Trophoblast cell (in vitro differentiated cells and primary cell): ENCODE results near the gene PCDH10.

Source experiments
- DNase-seq, 2 donors: peaks; one replicate each; pipeline ENCODE4 v3.0.0-alpha.2; 2016
- H2AFZ ChIP-seq: 2 replicates; pipeline ENCODE4 v1.6.1; 2013; ENCODE audit warnings: low read length, moderate library complexity, mild to moderate bottlenecking; ENCODE audit not compliant: insufficient read depth, poor library complexity
- H2AK5ac ChIP-seq: 2 replicates; pipeline ENCODE4 v1.6.1; 2013; ENCODE audit warnings: mild to moderate bottlenecking, low read length
- H2BK120ac ChIP-seq: 2 replicates; pipeline ENCODE4 v1.6.1; 2013; ENCODE audit warnings: low read length, mild to moderate bottlenecking, moderate library complexity; ENCODE audit not compliant: insufficient read depth, poor library complexity
- H2BK12ac ChIP-seq: 2 replicates; pipeline ENCODE4 v1.6.1; 2013; ENCODE audit warnings: mild to moderate bottlenecking, low read length, moderate library complexity
- H2BK5ac ChIP-seq: 2 replicates; pipeline ENCODE4 v1.6.1; 2013; ENCODE audit warnings: low read length, low read depth, moderate library complexity, mild to moderate bottlenecking; ENCODE audit not compliant: poor library complexity
- H3K14ac ChIP-seq: 2 replicates; pipeline ENCODE4 v1.6.1; 2013; ENCODE audit warnings: mild to moderate bottlenecking, low read length
- H3K18ac ChIP-seq: 2 replicates; pipeline ENCODE4 v1.6.1; 2013; ENCODE audit warnings: mild to moderate bottlenecking, low read length
- H3K23ac ChIP-seq: 2 replicates; pipeline ENCODE4 v1.6.1; 2013; ENCODE audit warnings: low read length
- H3K27ac ChIP-seq: 2 replicates; pipeline ENCODE4 v1.5.1; 2013; ENCODE audit warnings: low read depth, mild to moderate bottlenecking, inconsistent platforms, low read length, moderate library complexity
- H3K27me3 ChIP-seq: 2 replicates; pipeline ENCODE4 v1.6.1; 2013; ENCODE audit warnings: inconsistent platforms, mild to moderate bottlenecking, low read length, moderate library complexity; ENCODE audit not compliant: insufficient read depth
- H3K36me3 ChIP-seq, 2 experiments: 1 replicate in 1 of 2; 2 replicates in 1 of 2; pipeline ENCODE4 v1.6.1; 2013; ENCODE audit warnings: low read length in 2 of 2, mild to moderate bottlenecking in 2 of 2, moderate library complexity in 1 of 2; ENCODE audit not compliant: insufficient read depth in 2 of 2, control insufficient read depth in 1 of 2
- H3K4ac ChIP-seq: 2 replicates; pipeline ENCODE4 v1.6.1; 2013; ENCODE audit warnings: low read depth, mild to moderate bottlenecking, low read length, moderate library complexity
- H3K4me1 ChIP-seq, 2 experiments: 1 replicate in 1 of 2; 2 replicates in 1 of 2; pipeline ENCODE4 v1.6.1; 2013; ENCODE audit warnings: low read length in 2 of 2, mild to moderate bottlenecking in 2 of 2, moderate library complexity in 1 of 2; ENCODE audit not compliant: insufficient read depth in 2 of 2, control insufficient read depth in 1 of 2
- H3K4me2 ChIP-seq: 2 replicates; pipeline ENCODE4 v1.6.1; 2013; ENCODE audit warnings: inconsistent platforms, mild to moderate bottlenecking, low read length, moderate library complexity
- H3K4me3 ChIP-seq: 2 replicates; pipeline ENCODE4 v1.5.1; 2013; ENCODE audit warnings: mild to moderate bottlenecking, low read depth, low read length, inconsistent platforms
- H3K79me1 ChIP-seq: one replicate; pipeline ENCODE4 v1.6.1; 2013; ENCODE audit warnings: low read length
- H3K79me2 ChIP-seq: 2 replicates; pipeline ENCODE4 v1.6.1; 2013; ENCODE audit warnings: low read length, mild to moderate bottlenecking; ENCODE audit not compliant: control insufficient read depth, insufficient read depth, poor library complexity
- H3K9ac ChIP-seq: 2 replicates; pipeline ENCODE4 v1.6.1; 2013; ENCODE audit warnings: mild to moderate bottlenecking, low read length
- H3K9me3 ChIP-seq: 2 replicates; pipeline ENCODE4 v1.6.1; 2013; ENCODE audit warnings: low read depth, mild to moderate bottlenecking, control low read depth, inconsistent platforms, low read length; ENCODE audit not compliant: insufficient read depth
- H4K12ac ChIP-seq: 2 replicates; pipeline ENCODE4 v1.6.1; 2013; ENCODE audit warnings: low read depth, mild to moderate bottlenecking, low read length, moderate library complexity
- H4K8ac ChIP-seq: 2 replicates; pipeline ENCODE4 v1.6.1; 2013; ENCODE audit warnings: low read depth, mild to moderate bottlenecking, low read length, moderate library complexity
- H4K91ac ChIP-seq: one replicate; pipeline ENCODE4 v1.6.1; 2013; ENCODE audit warnings: low read depth, mild to moderate bottlenecking, low read length, moderate library complexity
- WGBS: extraction: QIAGEN DNeasy Blood & Tissue Kit; methylation state at CpG from one replicate; pipeline ENCODE4 v1.1.7; 2013; ENCODE audit warnings: missing lambda C conversion rate; ENCODE audit not compliant: insufficient read length, insufficient coverage; ENCODE audit errors: extremely low coverage; 5-methylcytosine and 5-hydroxymethylcytosine counted together

Gene PCDH10

DNA sequence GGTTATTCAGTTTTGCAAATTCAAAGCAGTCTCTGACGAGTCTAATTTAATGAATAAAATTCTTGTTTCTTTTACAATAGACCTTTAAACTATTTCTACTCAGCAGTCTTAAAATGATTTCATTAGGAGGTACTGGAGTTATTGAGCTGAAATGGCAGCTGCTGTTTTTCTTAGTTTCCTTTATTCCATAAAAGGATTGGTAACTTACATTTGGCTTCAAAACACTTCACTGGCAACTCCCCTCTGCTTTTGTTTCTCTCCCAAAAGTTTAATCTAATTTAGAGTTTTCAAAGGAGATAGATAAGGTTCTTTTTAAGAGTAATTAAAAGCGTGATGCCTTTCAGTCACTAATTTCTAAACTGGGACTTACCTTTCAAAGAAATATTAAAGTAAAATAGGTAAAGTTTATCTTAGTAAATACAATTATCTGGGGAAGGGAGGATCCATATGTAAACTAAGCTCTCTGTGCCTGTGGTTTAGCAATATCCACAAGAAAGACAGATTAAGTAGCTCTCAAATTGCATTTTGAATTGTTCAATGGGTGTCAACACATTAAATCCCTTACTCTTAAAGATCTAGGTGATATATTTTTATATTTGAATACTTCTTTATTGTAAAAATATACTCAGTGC, 17.1 kb upstream of the PCDH10 start:
- no CpG with 5 or more reads among the region's 2 CpGs for WGBS
- Histone ChIP-seq H2BK12ac (no peak overlapping the region), H3K9ac (no peak overlapping the region), H3K27ac (no peak overlapping the region), H3K36me3 (peaks cover 0 to 2% of the 10 kb centered on the region in 2 experiments), H3K9me3 (no peaks in the 10 kb centered on the region), H3K23ac (no peak overlapping the region), H3K27me3 (no peaks in the 10 kb centered on the region), H2AFZ (no peak overlapping the region), H2BK120ac (no peak overlapping the region), H2AK5ac (no peak overlapping the region), H3K4me1 (no peaks in the 10 kb centered on the region), H3K18ac (no peak overlapping the region), H2BK5ac (no peak overlapping the region), H4K8ac (no peak overlapping the region), H4K91ac (no peak overlapping the region), H3K14ac (no peak overlapping the region), H3K4me2 (no peak overlapping the region), H3K79me1 (no peaks in the 10 kb centered on the region), H3K79me2 (no peaks in the 10 kb centered on the region), H4K12ac (no peak overlapping the region), H3K4ac (no peak overlapping the region), H3K4me3 (no peak overlapping the region)
- DNase-seq: no peak

DNA sequence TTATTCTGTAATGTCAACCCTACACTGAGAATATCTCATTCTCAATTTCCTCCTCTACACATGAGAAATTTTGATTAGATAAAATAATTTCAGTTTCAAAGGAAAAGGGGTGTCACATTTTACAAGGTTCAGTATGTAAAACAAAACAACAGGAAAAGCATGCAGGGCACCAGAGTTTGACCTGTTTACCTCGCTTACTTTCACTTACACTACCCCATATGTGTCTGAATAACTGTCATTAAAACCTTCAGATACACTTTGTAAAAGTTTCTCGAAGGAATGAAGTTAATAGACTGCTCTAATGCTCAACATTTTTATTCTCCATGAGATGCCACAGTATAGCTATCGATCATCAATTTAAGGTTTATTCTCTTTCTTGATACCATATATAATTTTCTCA, 12.3 kb upstream of the PCDH10 start:
- WGBS: no CpG with 5 or more reads among the region's 3 CpGs
- Histone ChIP-seq H3K79me1 (no peaks in the 10 kb centered on the region), H3K36me3 (peaks cover 0 to 2% of the 10 kb centered on the region in 2 experiments), H2AFZ (no peak overlapping the region), H3K4me2 (no peak overlapping the region), H3K18ac (no peak overlapping the region), H3K4me1 (no peaks in the 10 kb centered on the region), H3K9ac (no peak overlapping the region), H2BK12ac (no peak overlapping the region), H3K4me3 (no peak overlapping the region), H4K8ac (no peak overlapping the region), H4K91ac (no peak overlapping the region), H3K14ac (no peak overlapping the region), H3K23ac (no peak overlapping the region), H3K79me2 (no peaks in the 10 kb centered on the region), H3K9me3 (no peaks in the 10 kb centered on the region), H4K12ac (no peak overlapping the region), H2BK5ac (no peak overlapping the region), H3K4ac (no peak overlapping the region), H3K27me3 (no peaks in the 10 kb centered on the region), H2AK5ac (no peak overlapping the region), H2BK120ac (no peak overlapping the region), H3K27ac (no peak overlapping the region)
- DNase-seq: no peak

DNA sequence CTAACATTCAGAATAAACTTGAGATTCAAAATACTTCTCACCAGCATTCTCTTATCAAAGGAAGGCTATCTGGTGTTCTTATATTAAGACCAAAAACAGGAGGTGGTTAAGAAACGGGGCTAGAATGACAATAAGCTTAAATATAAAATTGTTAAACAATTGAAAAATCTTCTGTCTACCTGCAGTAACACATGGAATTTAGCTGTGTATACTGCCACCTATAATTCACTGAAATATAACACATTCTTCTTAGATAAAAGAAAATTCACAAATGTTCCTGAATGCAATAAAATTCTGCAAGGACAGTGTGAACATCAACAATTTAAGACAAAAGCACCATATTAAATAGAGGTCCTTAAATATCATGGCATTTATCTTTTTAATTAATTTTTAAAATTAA, 11.5 kb upstream of the PCDH10 start:
- Histone ChIP-seq H3K36me3 (peaks cover 0 to 2% of the 10 kb centered on the region in 2 experiments), H2AFZ (no peak overlapping the region), H4K8ac (no peak overlapping the region), H2BK120ac (no peak overlapping the region), H2AK5ac (no peak overlapping the region), H3K4me1 (no peaks in the 10 kb centered on the region), H3K9ac (no peak overlapping the region), H3K14ac (no peak overlapping the region), H4K12ac (no peak overlapping the region), H3K27me3 (no peaks in the 10 kb centered on the region), H4K91ac (no peak overlapping the region), H3K27ac (no peak overlapping the region), H3K9me3 (no peaks in the 10 kb centered on the region), H2BK12ac (no peak overlapping the region), H3K4me2 (no peak overlapping the region), H3K23ac (no peak overlapping the region), H3K18ac (no peak overlapping the region), H2BK5ac (no peak overlapping the region), H3K79me2 (no peaks in the 10 kb centered on the region), H3K4ac (no peak overlapping the region), H3K79me1 (no peaks in the 10 kb centered on the region), H3K4me3 (no peak overlapping the region)
- DNase-seq: no peak
- WGBS: no CpG with 5 or more reads among the region's 1 CpG

DNA sequence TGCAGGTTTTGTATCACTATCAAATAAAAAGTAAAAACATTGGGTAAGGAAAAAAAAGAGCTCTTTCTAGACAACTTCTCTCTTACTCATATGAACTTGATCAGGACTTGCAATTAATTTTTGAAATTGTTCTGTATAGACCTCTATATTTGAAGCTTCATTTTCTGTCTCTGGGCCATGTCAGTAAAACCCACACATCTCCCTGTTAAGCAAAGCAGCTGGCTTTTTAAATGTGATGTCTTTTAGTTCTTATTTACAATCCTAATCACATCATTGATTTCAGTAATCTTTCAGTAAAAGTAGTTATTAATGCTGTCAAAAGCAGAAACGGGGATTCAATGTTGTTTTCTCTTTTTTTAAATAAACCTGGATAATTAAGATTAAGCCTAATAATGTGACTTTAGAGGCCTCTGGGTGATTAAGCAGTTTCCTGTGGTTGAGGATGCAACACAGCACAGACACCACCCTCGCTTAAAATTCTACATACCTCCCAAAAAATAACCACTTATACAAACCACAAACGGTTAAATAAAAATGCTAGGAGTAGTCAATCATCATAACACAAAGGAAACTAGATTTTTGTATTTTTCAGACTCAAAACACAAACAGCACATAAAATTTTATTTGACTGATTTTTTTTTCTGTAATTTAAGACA, 5.2 kb upstream of the PCDH10 start:
- Histone ChIP-seq H2AK5ac (no peak overlapping the region), H4K8ac (no peak overlapping the region), H3K4me3 (no peak overlapping the region), H2BK5ac (no peak overlapping the region), H3K9ac (no peak overlapping the region), H2BK120ac (no peak overlapping the region), H3K36me3 (no peaks in the 10 kb centered on the region), H3K4me1 (peaks cover 0 to 3% of the 10 kb centered on the region in 2 experiments), H3K27ac (no peak overlapping the region), H3K4ac (no peak overlapping the region), H3K9me3 (peaks cover 3% of the 10 kb centered on the region), H3K79me2 (no peaks in the 10 kb centered on the region), H3K14ac (no peak overlapping the region), H3K27me3 (peaks cover 8% of the 10 kb centered on the region), H3K18ac (no peak overlapping the region), H3K23ac (no peak overlapping the region), H2AFZ (no peak overlapping the region), H3K79me1 (no peaks in the 10 kb centered on the region), H2BK12ac (no peak overlapping the region), H3K4me2 (no peak overlapping the region), H4K91ac (no peak overlapping the region), H4K12ac (no peak overlapping the region)
- WGBS: no CpG with 5 or more reads among the region's 3 CpGs
- no peak for DNase-seq
